Middle frontal gyrus (tissue), 1 donor: ENCODE results near the gene SRSF1.
A peak's percentile ranks its signal among the peaks of the same experiment; 100 is the strongest.
"Not testable (repeated sequence)": the region's sequence is repeated elsewhere in the genome, so short reads cannot be mapped to it uniquely, and the experiment has no call there.

Experiments
- DNase-seq: peaks from one replicate; pipeline ENCODE4 v3.0.0-alpha.2; 2015; ENCODE audit warnings: low spot score; ENCODE audit errors: extremely low spot score

Gene SRSF1

GRCh38 chr17:57966246-57966645, 40.8 kb downstream of the SRSF1 start:
- no peak for DNase-seq

DNA sequence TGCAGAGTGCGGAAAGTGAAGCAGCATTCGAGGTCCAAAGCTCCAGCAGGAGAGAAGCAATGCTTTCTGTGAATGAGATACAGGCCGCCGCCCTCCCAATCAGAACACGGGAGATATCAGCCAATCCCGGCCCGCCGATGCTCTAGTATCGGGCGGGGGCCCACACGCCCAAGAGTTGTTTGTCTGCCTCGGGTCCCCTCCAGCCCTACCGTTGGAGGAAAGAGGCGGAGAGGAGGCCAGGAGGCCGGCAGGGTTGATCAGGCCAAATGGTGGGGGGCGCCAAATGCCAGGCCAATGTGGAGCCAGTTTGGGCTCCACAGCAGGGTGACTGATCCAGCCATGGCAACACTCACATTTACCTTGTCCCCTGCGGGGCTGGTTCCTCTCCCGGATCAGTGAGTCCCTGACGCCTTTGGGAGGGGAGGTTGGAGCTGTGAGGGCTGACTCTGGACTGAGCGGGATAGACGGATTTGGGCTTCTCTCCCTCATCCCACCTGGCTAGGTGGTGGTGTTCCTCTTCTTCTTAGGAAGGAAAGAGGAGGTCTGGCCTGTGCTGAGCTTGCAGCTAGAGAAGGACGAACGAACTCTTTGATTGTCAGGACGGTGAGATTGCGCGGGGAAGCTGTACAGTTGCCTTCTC, 41.4 kb downstream of the SRSF1 start:
- no peak for DNase-seq

DNA sequence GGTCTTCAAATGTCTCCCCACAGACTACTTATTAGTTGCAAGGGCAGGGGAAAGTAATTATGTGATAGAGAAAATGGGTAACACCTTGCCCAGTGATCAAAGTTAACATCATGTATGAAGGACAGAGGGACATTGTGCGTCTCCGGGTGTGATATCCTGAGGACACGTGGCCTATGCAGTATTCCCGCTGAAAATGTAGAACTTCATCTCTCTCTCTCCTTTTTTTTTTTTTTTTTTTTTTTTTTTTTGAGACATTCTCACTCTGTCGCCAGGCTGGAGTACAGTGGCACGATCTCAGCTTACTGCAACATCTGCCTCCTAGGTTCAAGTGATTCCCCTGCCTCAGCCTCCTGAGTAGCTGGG, 43.9 kb downstream of the SRSF1 start:
- no peak for DNase-seq

DNA sequence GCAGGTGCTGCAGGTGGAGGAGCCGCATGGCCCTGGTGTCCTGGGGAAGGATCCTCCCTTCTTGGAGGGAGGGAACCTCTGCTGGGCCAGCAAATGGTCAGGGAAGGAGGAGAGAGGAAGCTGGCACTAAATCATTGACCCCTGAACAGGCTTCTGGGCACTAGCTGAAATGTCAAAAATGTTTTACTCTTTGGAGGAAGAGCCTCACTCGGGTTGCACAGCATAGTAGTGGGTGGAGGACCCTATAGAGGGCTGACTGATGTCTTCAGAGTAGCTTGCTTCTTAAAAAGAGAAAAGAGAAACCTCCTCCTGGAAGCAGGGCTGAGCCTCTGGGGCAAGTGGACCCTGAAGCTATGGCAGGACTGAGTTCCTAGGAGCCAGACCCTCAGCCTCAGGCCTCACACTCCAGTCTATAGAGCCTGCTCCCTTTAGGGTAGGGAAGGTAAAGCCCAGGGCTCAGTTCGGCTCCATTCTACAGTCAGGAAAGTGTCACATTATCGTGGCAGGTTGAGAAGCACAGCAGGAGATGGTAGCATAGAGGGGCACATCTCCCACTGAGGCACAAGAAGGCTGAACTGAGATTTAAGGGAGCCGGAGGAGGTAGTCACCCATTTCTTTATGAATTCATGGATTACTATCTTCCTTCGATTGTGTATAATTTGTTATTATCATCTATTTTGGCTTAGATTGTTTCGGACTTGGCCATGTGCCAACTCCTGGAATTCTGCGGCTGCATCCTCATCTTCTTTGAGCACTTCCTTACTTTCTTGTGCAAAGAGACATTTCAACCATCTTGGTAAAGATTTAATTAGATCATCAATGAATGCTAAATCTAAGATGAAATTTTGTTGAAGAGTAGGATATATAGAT, 44.5 kb downstream of the SRSF1 start:
- no peak for DNase-seq

DNA sequence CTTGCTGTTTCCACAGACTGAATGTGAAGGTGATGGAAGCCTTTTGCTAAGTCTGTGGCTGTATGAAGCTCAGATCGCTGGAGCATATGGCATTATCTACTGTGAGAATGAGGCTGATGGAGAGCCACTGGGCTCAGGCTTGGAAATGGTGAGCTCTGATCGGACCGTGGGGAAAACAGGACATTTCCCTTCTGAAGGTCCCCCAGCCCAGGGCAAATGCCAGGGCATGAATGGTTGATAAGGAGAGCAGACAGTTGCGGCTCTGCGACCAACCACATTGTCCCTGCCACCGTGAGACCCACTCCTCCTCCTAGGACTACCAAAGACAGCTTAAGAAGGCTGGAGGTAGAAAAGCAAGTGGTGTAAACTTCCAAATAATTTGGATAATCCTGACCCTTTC, 47.1 kb downstream of the SRSF1 start:
- DNase-seq: no peak

- not testable (repeated sequence) for DNase-seq
These were observed 48.7 kb downstream of the SRSF1 start for GRCh38 chr17:57958391-57958790.

DNA sequence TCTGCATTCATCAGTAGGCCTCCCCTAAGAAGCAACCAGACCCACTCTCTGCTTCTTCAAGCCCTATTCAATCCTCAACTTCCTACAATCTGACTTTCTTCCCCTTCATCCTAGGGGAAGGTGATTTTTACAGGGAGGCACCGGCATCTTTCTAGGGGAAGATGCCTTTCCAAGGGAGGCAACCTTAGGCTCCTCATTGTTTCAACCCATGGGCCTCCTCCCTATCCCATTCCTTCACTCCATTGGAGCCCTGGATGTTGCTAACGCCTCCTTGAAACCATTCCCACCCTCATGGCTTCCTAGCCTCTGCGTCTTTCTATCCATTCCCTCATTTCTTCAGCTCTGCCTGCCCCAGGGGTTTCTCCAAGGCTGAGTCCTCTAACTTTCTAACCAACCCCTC, 49.2 kb downstream of the SRSF1 start:
- no peak for DNase-seq

GRCh38 chr17:57957120-57957850, 49.8 kb downstream of the SRSF1 start:
- no peak for DNase-seq

GRCh38 chr17:57956291-57957119, 50.5 kb downstream of the SRSF1 start:
- DNase-seq: no peak

- peak; percentile 59 for DNase-seq
These were observed 51.7 kb downstream of the SRSF1 start, which contains the start of gene CUEDC1 for GRCh38 chr17:57955183-57955931. TSS of gene CUEDC1 (minus strand) at chr17:57955412. CDS start at chr17:57885564, 69,848 bp downstream.

- DNase-seq: no peak
These were observed 52.5 kb downstream of the SRSF1 start for GRCh38 chr17:57954397-57955182.

GRCh38 chr17:57953705-57954396, 53.2 kb downstream of the SRSF1 start:
- DNase-seq: no peak
